Neural cell (in vitro differentiated cells): ENCODE measurements around the gene MAD2L2.

Source experiments
- CTCF ChIP-seq: fragments of 450-650 bp; IDR thresholded peaks from 2 replicates; pipeline ENCODE4 v1.5.1; 2014; ENCODE audit warnings: antibody characterized with exemption, mild to moderate bottlenecking, moderate library complexity; ENCODE audit not compliant: poor library complexity, severe bottlenecking
- EP300 ChIP-seq: fragments of 450-650 bp; conservative IDR thresholded peaks from 2 replicates; pipeline ENCODE4 v1.6.1; 2014; ENCODE audit warnings: antibody characterized with exemption, mild to moderate bottlenecking, moderate library complexity; ENCODE audit not compliant: poor library complexity, severe bottlenecking
- EZH2 ChIP-seq: fragments of 200-600, 300-800 bp; shearing (Covaris generic), sonication (generic); IDR thresholded peaks from 2 replicates; pipeline ENCODE4 v1.6.1; 2014; ENCODE audit warnings: antibody characterized with exemption, low read length, borderline replicate concordance, mild to moderate bottlenecking; ENCODE audit not compliant: insufficient read depth, poor library complexity, severe bottlenecking
- POLR2AphosphoS5 ChIP-seq: IDR thresholded peaks from 2 replicates; pipeline ENCODE4 v1.6.1; 2012
- RAD21 ChIP-seq: fragments of 450-650 bp; conservative IDR thresholded peaks from 2 replicates; pipeline ENCODE4 v1.6.1; 2014; ENCODE audit warnings: antibody characterized with exemption, mild to moderate bottlenecking, moderate library complexity
- SMC3 ChIP-seq: fragments of 450-650 bp; conservative IDR thresholded peaks from 2 replicates; pipeline ENCODE4 v1.6.1; 2014; ENCODE audit warnings: antibody characterized with exemption, mild to moderate bottlenecking, moderate library complexity; ENCODE audit not compliant: poor library complexity

- TF ChIP-seq CTCF (no peak), SMC3 (no peak), EP300 (no peak), EZH2 (no peak), POLR2AphosphoS5 (no peak), RAD21 (no peak)
Observed at GRCh38 chr1:11639372-11639771, 41.6 kb downstream of the MAD2L2 start.
